K562 (cell line): Measurements from ENCODE around the gene SORCS2. TPM values are rescaled to one million over a fixed set of nuclear protein-coding genes. Genes with fewer than 3 reads are reported as not detected.

ENCODE experiments used
- ATAC-seq: fragments of 200-7000 bp; cut with Tn5 transposase; 3 replicates; pipeline ENCODE4 v1.9.1; 2020; ENCODE audit warnings: moderate library complexity
- BruUV-seq: library from RNA; stranded (reverse); fragments of 400-500 nt; replicated peaks from 2 replicates; lab custom pipeline; 2021; lab: Mats Ljungman, UMichigan
- CTCF ChIA-PET: fragments of 300-600 bp; formaldehyde crosslinking; extraction: SDS; loops from one replicate; lab custom pipeline; 2021; ENCODE audit warnings: low intra/inter-chr PET ratio; lab: Yijun Ruan, JAX
- POLR2A ChIA-PET: fragments of 300-600, 350-650 bp; sonication (Branson Sonifier 250); formaldehyde crosslinking; extraction: SDS; loops from one replicate; lab custom pipeline; 2021; ENCODE audit warnings: antibody characterized with exemption, inconsistent platforms; lab: Yijun Ruan, JAX
- DNase-seq, 4 experiments: peaks; one replicate each; pipeline versions ENCODE4 v3.0.0 to v3.0.0-alpha.2; 2011 to 2018; ENCODE audit warnings: low spot score in 3 of 4, mixed read lengths in 3 of 4; ENCODE audit errors: extremely low read depth in 1 of 4
- FAIRE-seq: peaks from 2 replicates; lab custom pipeline; 2011; peaks lifted over from hg19 to GRCh38; lab: Jason Lieb, UNC
- H2AFZ ChIP-seq: 2 replicates; pipeline ENCODE4 v1.6.0; 2011; ENCODE audit warnings: low read depth, low read length, control low read depth, inconsistent platforms
- H3K27ac ChIP-seq: fragments of 200-600 bp; 3 replicates; pipeline ENCODE4 v1.8.0; 2011; ENCODE audit warnings: low read depth, mild to moderate bottlenecking, control low read depth, inconsistent platforms, low read length, moderate library complexity, mixed read lengths; ENCODE audit errors: extremely low read depth
- H3K27me3 ChIP-seq, 2 experiments: fragments of 300-600 bp in 1 of 2; 2 replicates in 1 of 2; 3 replicates in 1 of 2; pipeline versions ENCODE4 v1.6.0 to v1.8.0; 2011; ENCODE audit warnings: inconsistent platforms in 2 of 2, low read length in 2 of 2, mild to moderate bottlenecking in 1 of 2, mixed read lengths in 1 of 2, moderate library complexity in 1 of 2; ENCODE audit not compliant: control insufficient read depth in 2 of 2, insufficient read depth in 2 of 2
- H3K36me3 ChIP-seq: fragments of 300-600 bp; 3 replicates; pipeline ENCODE4 v1.8.0; 2011; ENCODE audit warnings: mild to moderate bottlenecking, low read length, inconsistent platforms; ENCODE audit not compliant: control insufficient read depth, insufficient read depth
- H3K4me1 ChIP-seq, 2 experiments: fragments of 200-600 bp in 1 of 2; replicated peaks in 1 of 2; 2 replicates in 1 of 2; 3 replicates in 1 of 2; pipeline versions ENCODE4 v1.5.1 to v1.8.0; 2011; ENCODE audit warnings: inconsistent platforms in 2 of 2, low read length in 2 of 2, mild to moderate bottlenecking in 1 of 2, mixed read lengths in 1 of 2, moderate library complexity in 1 of 2; ENCODE audit not compliant: control insufficient read depth in 2 of 2, insufficient read depth in 2 of 2
- H3K4me2 ChIP-seq: 2 replicates; pipeline ENCODE4 v1.6.1; 2011; ENCODE audit warnings: low read length, control low read depth, inconsistent platforms, mixed read lengths; ENCODE audit not compliant: insufficient read depth
- H3K4me3 ChIP-seq: fragments of 200-600 bp; sonication (generic), shearing (Covaris generic); 2 replicates; pipeline ENCODE4 v1.5.1; 2016; ENCODE audit warnings: control low read depth, inconsistent platforms
- H3K79me2 ChIP-seq: fragments of 200-600 bp; 3 replicates; pipeline ENCODE4 v1.8.0; 2011; ENCODE audit warnings: low read length, inconsistent platforms; ENCODE audit not compliant: control insufficient read depth, insufficient read depth
- H3K9ac ChIP-seq, 2 experiments: 2 replicates each; pipeline versions ENCODE4 v1.6.0 to v1.6.1; 2011; ENCODE audit warnings: low read depth in 2 of 2, low read length in 2 of 2, control low read depth in 1 of 2, inconsistent platforms in 1 of 2, mild to moderate bottlenecking in 1 of 2, mixed read lengths in 1 of 2; ENCODE audit not compliant: insufficient read depth in 1 of 2
- H3K9me1 ChIP-seq: one replicate; pipeline ENCODE4 v1.6.0; 2011; ENCODE audit warnings: inconsistent platforms, mild to moderate bottlenecking, low read length, moderate library complexity; ENCODE audit not compliant: control insufficient read depth, insufficient read depth
- H3K9me3 ChIP-seq: replicated peaks from 2 replicates; pipeline ENCODE4 v1.5.1; 2011; ENCODE audit warnings: low read depth, low read length, inconsistent platforms; ENCODE audit not compliant: control insufficient read depth, insufficient read depth
- H4K20me1 ChIP-seq: replicated peaks from 2 replicates; pipeline ENCODE4 v1.6.1; 2011; ENCODE audit warnings: low read length, inconsistent platforms, mixed read lengths; ENCODE audit not compliant: control insufficient read depth, insufficient read depth
- ADNP ChIP-seq: fragments of 200-800 bp; sonication (Bioruptor generic); IDR thresholded peaks from 2 replicates; pipeline ENCODE4 v1.6.1; 2016; ENCODE audit warnings: missing genetic modification characterization, missing compliant biosample characterization
- BRCA1 ChIP-seq, 2 experiments: fragments of 450-650 bp in 1 of 2; sonication (generic) in 1 of 2; formaldehyde crosslinking in 1 of 2; IDR thresholded peaks; 2 replicates each; pipeline versions ENCODE4 v1.5.0 to v1.6.1; 2017 to 2020; ENCODE audit warnings: mild to moderate bottlenecking in 1 of 2, missing genetic modification reagents in 1 of 2
- DPF2 ChIP-seq: fragments of 450-650 bp; IDR thresholded peaks from 2 replicates; pipeline ENCODE4 v1.6.1; 2016
- ETV1 ChIP-seq: fragments of 450-650 bp; conservative IDR thresholded peaks from 2 replicates; pipeline ENCODE4 v1.6.1; 2016; ENCODE audit warnings: missing genetic modification characterization, control low read depth, low read depth, missing compliant biosample characterization
- FOXA1 ChIP-seq: fragments of 450-650 bp; IDR thresholded peaks from 2 replicates; pipeline ENCODE4 v1.6.1; 2016; ENCODE audit warnings: mild to moderate bottlenecking, borderline replicate concordance
- NELFE ChIP-seq: IDR thresholded peaks from 2 replicates; pipeline ENCODE4 v1.6.1; 2011; ENCODE audit warnings: mild to moderate bottlenecking; ENCODE audit not compliant: insufficient read depth, insufficient read length
- NONO ChIP-seq, 2 experiments: fragments of 200-400 bp in 1 of 2; fragments of 450-650 bp in 1 of 2; formaldehyde crosslinking in 1 of 2; IDR thresholded peaks; 2 replicates each; pipeline ENCODE4 v1.6.1; 2017; ENCODE audit warnings: low read depth in 2 of 2, mild to moderate bottlenecking in 2 of 2, moderate library complexity in 2 of 2, low read length in 1 of 2
- POLR2H ChIP-seq: IDR thresholded peaks from 2 replicates; pipeline ENCODE4 v1.6.1; 2016; ENCODE audit warnings: missing genetic modification characterization, low read depth, mild to moderate bottlenecking, control low read depth, missing compliant biosample characterization, moderate library complexity
- SMAD1 ChIP-seq: fragments of 150-350 bp; IDR thresholded peaks from 2 replicates; pipeline ENCODE4 v1.6.1; 2014; ENCODE audit warnings: low read length, low read depth; ENCODE audit not compliant: partially characterized antibody
- TCFL5 ChIP-seq: fragments of 250-450 bp; sonication (Bioruptor Pico); conservative IDR thresholded peaks from 2 replicates; pipeline ENCODE4 v1.6.1; 2021; ENCODE audit warnings: mild to moderate bottlenecking, moderate library complexity, matching md5 sums
- YY1 ChIP-seq, 3 experiments: IDR thresholded peaks; 2 replicates each; pipeline ENCODE4 v1.6.1; 2011; ENCODE audit warnings: low read length in 2 of 3, mild to moderate bottlenecking in 2 of 3, moderate library complexity in 2 of 3, borderline replicate concordance in 1 of 3, control low read depth in 1 of 3, low read depth in 1 of 3; ENCODE audit not compliant: insufficient read depth in 3 of 3, insufficient replicate concordance in 2 of 3, control insufficient read depth in 1 of 3, insufficient read length in 1 of 3; ENCODE audit errors: extremely low read depth in 1 of 3
- ZFP1 ChIP-seq: fragments of 450-650 bp; formaldehyde crosslinking; IDR thresholded peaks from 2 replicates; pipeline ENCODE4 v1.4.0; 2020; ENCODE audit warnings: mild to moderate bottlenecking, mixed read lengths
- ZFP30 ChIP-seq: fragments of 250-450 bp; sonication (Bioruptor Pico); IDR thresholded peaks from 2 replicates; pipeline ENCODE4 v1.8.0; 2022; ENCODE audit warnings: moderate library complexity, mild to moderate bottlenecking, inconsistent platforms, borderline replicate concordance
- ZNF140 ChIP-seq: fragments of 250-450 bp; sonication (Bioruptor Pico); IDR thresholded peaks from 2 replicates; pipeline ENCODE4 v1.8.0; 2021; ENCODE audit warnings: moderate library complexity, mild to moderate bottlenecking, inconsistent platforms
- ZNF41 ChIP-seq: fragments of 250-450 bp; sonication (Bioruptor Pico); conservative IDR thresholded peaks from 2 replicates; pipeline ENCODE4 v1.4.0; 2020; ENCODE audit warnings: mild to moderate bottlenecking
- WGBS: fragments of 100-300 bp; shearing (Covaris generic); methylation state at CpG from one replicate; pipeline ENCODE4 v1.1.6; 2016; ENCODE audit warnings: low coverage, mixed read lengths; ENCODE audit not compliant: insufficient coverage; ENCODE audit errors: missing lambda C conversion rate; 5-methylcytosine and 5-hydroxymethylcytosine counted together
- in situ Hi-C: fragments of 300-500 bp; cut with MboI; formaldehyde crosslinking; loops from 4 replicates; pipeline ENCODE4 v1.15.0; 2018; ENCODE audit warnings: inconsistent platforms, mixed read lengths
- intact Hi-C: fragments of 100-400 bp; cut with micrococcal nuclease; formaldehyde crosslinking; loops from 2 replicates; pipeline ENCODE4 v1.14.2; 2022
- polyA plus RNA-seq, 8 experiments: library from polyadenylated mRNA; depleted of rRNA in 4 of 8; stranded (reverse) in 5 of 8; unstranded in 3 of 8; fragments of >200 nt; fragmentation: Nextera tagmentation in 2 of 8; fragmentation: Illumina TruSeq in 1 of 8; extraction: Ambion mirVana in 2 of 8; extraction: Trizol in 1 of 8; gene quantifications; 2 replicates each; pipeline versions ENCODE4 v1.2.1 to v1.2.3, GENCODE V29; 2011 to 2014; ENCODE audit warnings: inconsistent platforms in 1 of 8, missing spikeins in 1 of 8
- total RNA-seq, 7 experiments: library from RNA; depleted of rRNA in 6 of 7; stranded (reverse); fragments of >200 nt in 6 of 7; fragmentation: Illumina TruSeq in 2 of 7; extraction: Trizol in 2 of 7; gene quantifications; 2 replicates each; pipeline versions ENCODE4 v1.2.1 to v1.2.3, GENCODE V29; 2011 to 2021; ENCODE audit warnings: low replicate concordance in 1 of 7
- TF ChIP-seq, protein P1 (sequence below): fragments of 450-650 bp; IDR thresholded peaks from 2 replicates; pipeline ENCODE4 v1.6.1; 2016; ENCODE audit warnings: low read depth, mild to moderate bottlenecking, moderate library complexity
- TF ChIP-seq, protein P2 (sequence below): fragments of 250-450 bp; sonication (Bioruptor Pico); IDR thresholded peaks from 2 replicates; pipeline ENCODE4 v1.9.0; 2021; ENCODE audit warnings: mild to moderate bottlenecking, inconsistent platforms
- TF ChIP-seq, protein P3 (sequence below): fragments of 450-650 bp; IDR thresholded peaks from 2 replicates; pipeline ENCODE4 v1.6.1; 2017; ENCODE audit warnings: mild to moderate bottlenecking, moderate library complexity

Gene SORCS2
- total and polyA plus RNA-seq, 9 of the 15 experiments (the other 6 are each of a cell fraction or from before 2014, with no cell fraction given), result not detected

DNA sequence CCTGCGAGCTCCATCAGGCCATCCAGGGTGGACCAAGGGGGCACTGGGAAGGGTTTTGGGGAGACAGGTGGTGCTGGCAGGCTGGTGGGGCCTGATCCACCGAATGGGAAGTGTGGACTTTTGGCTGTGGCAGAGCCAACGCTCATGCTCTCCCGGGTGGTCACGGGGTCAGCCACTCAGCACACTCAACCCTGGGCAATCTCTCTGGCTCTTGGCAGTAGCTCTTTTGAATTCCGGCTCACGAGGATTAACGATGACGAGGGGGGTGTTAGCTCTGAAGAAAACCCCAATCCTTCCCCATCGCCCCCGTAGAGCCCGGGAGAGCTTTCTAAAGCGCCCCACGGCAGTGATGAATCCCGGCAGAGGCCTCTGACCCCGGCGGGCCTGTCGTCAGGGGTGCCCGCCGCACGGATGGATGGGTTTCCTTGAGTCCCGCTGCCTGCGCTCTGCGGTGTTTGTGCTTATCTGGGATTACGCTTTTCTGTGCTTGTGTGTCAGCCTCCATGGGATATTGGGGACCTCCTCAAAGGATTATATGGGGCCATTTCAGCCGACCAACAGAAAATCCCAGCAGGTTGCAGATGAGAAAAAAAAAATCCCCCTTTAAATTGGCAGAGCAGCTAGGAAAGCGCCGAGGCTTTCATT is 399.2 kb downstream of the SORCS2 start:
- in situ Hi-C loops, result no loop called here
- no TSS peak for BruUV-seq
- no peak for TF ChIP-seq YY1 (IDR thresholded peaks at IDR 0.05; ENCODE audit: borderline replicate concordance in 1 of 3, control insufficient read depth in 1 of 3, extremely low read depth in 1 of 3, insufficient read depth in 3 of 3, insufficient read length in 1 of 3, insufficient replicate concordance in 2 of 3, low read depth in 1 of 3, low read length in 2 of 3)
- no peak for TF ChIP-seq TCFL5
- no peak for TF ChIP-seq ADNP (tag)
- TF ChIP-seq FOXA1, result no peak
- TF ChIP-seq, protein P1, sequence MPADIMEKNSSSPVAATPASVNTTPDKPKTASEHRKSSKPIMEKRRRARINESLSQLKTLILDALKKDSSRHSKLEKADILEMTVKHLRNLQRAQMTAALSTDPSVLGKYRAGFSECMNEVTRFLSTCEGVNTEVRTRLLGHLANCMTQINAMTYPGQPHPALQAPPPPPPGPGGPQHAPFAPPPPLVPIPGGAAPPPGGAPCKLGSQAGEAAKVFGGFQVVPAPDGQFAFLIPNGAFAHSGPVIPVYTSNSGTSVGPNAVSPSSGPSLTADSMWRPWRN, result no peak
- TF ChIP-seq, protein P2, sequence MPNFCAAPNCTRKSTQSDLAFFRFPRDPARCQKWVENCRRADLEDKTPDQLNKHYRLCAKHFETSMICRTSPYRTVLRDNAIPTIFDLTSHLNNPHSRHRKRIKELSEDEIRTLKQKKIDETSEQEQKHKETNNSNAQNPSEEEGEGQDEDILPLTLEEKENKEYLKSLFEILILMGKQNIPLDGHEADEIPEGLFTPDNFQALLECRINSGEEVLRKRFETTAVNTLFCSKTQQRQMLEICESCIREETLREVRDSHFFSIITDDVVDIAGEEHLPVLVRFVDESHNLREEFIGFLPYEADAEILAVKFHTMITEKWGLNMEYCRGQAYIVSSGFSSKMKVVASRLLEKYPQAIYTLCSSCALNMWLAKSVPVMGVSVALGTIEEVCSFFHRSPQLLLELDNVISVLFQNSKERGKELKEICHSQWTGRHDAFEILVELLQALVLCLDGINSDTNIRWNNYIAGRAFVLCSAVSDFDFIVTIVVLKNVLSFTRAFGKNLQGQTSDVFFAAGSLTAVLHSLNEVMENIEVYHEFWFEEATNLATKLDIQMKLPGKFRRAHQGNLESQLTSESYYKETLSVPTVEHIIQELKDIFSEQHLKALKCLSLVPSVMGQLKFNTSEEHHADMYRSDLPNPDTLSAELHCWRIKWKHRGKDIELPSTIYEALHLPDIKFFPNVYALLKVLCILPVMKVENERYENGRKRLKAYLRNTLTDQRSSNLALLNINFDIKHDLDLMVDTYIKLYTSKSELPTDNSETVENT (CRISPR knock-in tag), result no peak
- TF ChIP-seq ETV1 (tag), result no peak
- TF ChIP-seq POLR2H (tag), result no peak
- no peak for TF ChIP-seq BRCA1 (IDR thresholded peaks at IDR 0.05)
- no peak for TF ChIP-seq BRCA1 (CRISPR knock-in tag; IDR thresholded peaks at IDR 0.05)
- no peak for TF ChIP-seq NELFE
- TF ChIP-seq ZFP1 (CRISPR knock-in tag), result no peak
- no peak for TF ChIP-seq ZFP30 (CRISPR knock-in tag)
- TF ChIP-seq DPF2, result no peak
- TF ChIP-seq, protein P3, sequence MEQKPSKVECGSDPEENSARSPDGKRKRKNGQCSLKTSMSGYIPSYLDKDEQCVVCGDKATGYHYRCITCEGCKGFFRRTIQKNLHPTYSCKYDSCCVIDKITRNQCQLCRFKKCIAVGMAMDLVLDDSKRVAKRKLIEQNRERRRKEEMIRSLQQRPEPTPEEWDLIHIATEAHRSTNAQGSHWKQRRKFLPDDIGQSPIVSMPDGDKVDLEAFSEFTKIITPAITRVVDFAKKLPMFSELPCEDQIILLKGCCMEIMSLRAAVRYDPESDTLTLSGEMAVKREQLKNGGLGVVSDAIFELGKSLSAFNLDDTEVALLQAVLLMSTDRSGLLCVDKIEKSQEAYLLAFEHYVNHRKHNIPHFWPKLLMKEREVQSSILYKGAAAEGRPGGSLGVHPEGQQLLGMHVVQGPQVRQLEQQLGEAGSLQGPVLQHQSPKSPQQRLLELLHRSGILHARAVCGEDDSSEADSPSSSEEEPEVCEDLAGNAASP, result no peak
- TF ChIP-seq SMAD1, result no peak
- TF ChIP-seq NONO (IDR thresholded peaks at IDR 0.05; ENCODE audit: low read depth in 2 of 2, low read length in 1 of 2), result no peak
- no peak for TF ChIP-seq ZNF41 (CRISPR knock-in tag)
- no peak for TF ChIP-seq ZNF140 (CRISPR knock-in tag)
- WGBS, result 2% methylated on average over 28 of the region's 28 CpGs
- FAIRE-seq (no peak), ATAC-seq (no peak), DNase-seq (no peak)
- ChIA-PET POLR2A (interaction anchor here (0.6 kb wide), 1 partner anchor 341 kb away, joined by 3 read pairs; no protein-coding TSS in a partner anchor), CTCF (no interaction called here)
- H3K4me1 ChIP-seq, result no peaks in the 10 kb centered on the region
- no peak overlapping the region for H2AFZ ChIP-seq
- no peaks in the 10 kb centered on the region for H3K9me3 ChIP-seq
- H3K79me2 ChIP-seq, result no peaks in the 10 kb centered on the region
- no peak overlapping the region for H3K27ac ChIP-seq
- H3K9ac ChIP-seq, result no peak overlapping the region
- H3K9me1 ChIP-seq, result no peaks in the 10 kb centered on the region
- peaks cover 3 to 52% of the 10 kb centered on the region in 2 experiments; a peak in 3 of 5 replicates for H3K27me3 ChIP-seq
- intact Hi-C loops, result no loop called here
- no peak overlapping the region for H3K4me3 ChIP-seq
- H3K4me2 ChIP-seq, result no peak overlapping the region
- H4K20me1 ChIP-seq, result 0 out of 2 replicates have a peak, but pooled peaks cover 3% of the 10 kb centered on the region
- H3K36me3 ChIP-seq, result no peaks in the 10 kb centered on the region
